Fibroblast of skin of abdomen (primary cell): ENCODE data around the gene PATJ. TPM values are rescaled to one million over a fixed set of nuclear protein-coding genes. Genes with fewer than 3 reads are reported as not detected.
A peak's percentile ranks its signal among the peaks of the same experiment; 100 is the strongest.
"Not testable (repeated sequence)": the region's sequence is repeated elsewhere in the genome, so short reads cannot be mapped to it uniquely, and the experiment has no call there.

Experiments used
- DNase-seq: peaks from one replicate; pipeline ENCODE4 v3.0.0-alpha.2; 2013
- polyA plus RNA-seq, 2 experiments: library from polyadenylated mRNA; unstranded; fragments of 120-200 nt; gene quantifications; one replicate each; pipeline ENCODE4 v1.2.1, GENCODE V29; 2013; ENCODE audit not compliant: insufficient read length in 2 of 2

Gene PATJ, protein sequence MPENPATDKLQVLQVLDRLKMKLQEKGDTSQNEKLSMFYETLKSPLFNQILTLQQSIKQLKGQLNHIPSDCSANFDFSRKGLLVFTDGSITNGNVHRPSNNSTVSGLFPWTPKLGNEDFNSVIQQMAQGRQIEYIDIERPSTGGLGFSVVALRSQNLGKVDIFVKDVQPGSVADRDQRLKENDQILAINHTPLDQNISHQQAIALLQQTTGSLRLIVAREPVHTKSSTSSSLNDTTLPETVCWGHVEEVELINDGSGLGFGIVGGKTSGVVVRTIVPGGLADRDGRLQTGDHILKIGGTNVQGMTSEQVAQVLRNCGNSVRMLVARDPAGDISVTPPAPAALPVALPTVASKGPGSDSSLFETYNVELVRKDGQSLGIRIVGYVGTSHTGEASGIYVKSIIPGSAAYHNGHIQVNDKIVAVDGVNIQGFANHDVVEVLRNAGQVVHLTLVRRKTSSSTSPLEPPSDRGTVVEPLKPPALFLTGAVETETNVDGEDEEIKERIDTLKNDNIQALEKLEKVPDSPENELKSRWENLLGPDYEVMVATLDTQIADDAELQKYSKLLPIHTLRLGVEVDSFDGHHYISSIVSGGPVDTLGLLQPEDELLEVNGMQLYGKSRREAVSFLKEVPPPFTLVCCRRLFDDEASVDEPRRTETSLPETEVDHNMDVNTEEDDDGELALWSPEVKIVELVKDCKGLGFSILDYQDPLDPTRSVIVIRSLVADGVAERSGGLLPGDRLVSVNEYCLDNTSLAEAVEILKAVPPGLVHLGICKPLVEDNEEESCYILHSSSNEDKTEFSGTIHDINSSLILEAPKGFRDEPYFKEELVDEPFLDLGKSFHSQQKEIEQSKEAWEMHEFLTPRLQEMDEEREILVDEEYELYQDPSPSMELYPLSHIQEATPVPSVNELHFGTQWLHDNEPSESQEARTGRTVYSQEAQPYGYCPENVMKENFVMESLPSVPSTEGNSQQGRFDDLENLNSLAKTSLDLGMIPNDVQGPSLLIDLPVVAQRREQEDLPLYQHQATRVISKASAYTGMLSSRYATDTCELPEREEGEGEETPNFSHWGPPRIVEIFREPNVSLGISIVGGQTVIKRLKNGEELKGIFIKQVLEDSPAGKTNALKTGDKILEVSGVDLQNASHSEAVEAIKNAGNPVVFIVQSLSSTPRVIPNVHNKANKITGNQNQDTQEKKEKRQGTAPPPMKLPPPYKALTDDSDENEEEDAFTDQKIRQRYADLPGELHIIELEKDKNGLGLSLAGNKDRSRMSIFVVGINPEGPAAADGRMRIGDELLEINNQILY (N-terminal part only)
- 3.0 TPM for polyA plus RNA-seq (2013, experiment 1 of 2; ENCODE audit: insufficient read length)
- polyA plus RNA-seq (2013, experiment 2 of 2; ENCODE audit: insufficient read length): 3.9 TPM

DNA sequence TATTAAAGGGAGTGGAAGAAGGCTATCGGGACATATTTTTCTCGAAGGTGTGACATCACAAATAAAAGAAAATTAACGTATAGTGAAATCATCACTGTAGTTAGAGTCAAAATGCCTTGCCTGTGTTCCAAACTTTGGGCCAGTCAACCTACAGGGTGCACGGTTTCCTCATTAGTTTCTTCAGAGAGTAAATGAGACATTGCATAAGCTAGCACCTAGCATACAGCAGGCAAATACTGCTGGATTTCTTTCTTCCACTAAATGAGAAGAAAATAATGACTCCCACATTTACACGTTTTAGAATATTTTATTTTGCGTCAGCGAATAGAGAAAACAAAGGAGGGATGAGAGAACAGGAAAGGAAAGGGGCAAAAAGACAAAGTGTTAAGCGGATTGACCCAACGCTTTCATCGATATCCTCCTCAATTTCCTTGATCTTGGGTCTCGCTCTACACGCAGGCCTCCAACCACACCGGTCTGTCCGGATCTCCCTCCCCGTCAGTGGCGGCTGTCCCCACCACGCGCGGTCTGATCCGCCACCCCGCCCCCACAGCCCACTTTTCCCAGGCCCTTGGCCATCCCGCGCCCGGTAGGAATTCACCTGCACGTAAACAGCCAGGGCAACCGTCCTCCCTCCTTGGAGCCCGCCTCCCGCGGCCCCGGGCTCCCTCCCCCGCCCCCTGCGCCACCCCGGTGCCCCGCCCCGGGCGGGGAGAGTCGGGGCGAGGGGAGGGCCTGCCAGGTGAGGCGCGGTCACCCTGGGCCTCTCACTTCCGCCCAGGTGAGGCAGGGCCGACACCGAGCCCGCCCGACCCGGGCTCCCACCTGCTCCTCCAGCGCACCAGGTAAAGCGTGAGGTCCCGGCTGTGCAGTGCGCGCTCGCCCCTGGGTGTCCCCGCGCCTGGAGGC is at the start of gene PATJ:
PATJ (plus strand) TSS at position 770 of the 909 bp plus-strand sequence. CDS start 20,413 bp downstream, outside the sequence.
- DNase-seq: peak; percentile 9

DNA sequence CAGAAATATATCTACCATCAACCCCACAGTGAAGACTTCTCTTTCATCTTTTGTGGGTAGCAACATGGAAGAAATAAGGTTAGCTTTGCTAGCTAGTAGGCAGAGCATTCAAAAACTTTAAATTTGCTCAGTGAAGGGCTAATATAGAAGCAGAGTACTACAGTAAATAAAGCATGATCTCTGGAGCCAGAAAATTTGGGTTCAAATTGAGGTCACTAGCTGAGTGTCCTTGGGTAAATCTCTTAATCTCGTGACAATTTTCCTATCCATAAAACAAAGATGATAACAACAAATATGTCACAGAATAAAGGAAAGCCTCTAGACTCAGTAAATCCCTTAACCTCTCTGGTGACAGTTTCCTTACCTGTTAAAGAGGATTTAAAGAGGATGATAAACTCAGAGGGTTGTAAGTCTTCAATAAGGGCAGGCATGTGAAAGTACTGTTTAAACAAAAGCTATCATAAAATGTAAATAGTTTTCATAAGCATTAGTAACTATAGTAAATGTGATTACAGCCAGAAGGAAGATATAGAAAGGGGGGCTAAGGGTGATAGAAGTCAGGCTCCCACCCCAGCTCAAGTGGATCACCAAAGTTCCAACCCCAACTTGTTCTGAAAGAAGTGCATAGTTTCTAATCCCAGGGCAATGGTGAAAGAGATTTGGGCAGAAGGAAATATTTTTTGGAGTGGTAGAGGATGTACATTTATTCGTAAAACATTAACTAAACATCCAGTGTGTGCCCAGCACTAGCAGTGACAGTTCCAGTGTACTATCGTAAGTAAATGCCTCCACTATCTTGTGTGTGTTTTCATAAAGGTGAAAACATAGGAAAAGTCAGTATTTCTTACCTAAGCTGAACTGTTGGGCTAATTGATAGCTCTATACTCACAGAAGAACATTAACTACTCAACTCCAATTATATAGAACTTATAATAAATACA is 42.1 kb upstream of the PATJ start:
- no peak for DNase-seq

DNA sequence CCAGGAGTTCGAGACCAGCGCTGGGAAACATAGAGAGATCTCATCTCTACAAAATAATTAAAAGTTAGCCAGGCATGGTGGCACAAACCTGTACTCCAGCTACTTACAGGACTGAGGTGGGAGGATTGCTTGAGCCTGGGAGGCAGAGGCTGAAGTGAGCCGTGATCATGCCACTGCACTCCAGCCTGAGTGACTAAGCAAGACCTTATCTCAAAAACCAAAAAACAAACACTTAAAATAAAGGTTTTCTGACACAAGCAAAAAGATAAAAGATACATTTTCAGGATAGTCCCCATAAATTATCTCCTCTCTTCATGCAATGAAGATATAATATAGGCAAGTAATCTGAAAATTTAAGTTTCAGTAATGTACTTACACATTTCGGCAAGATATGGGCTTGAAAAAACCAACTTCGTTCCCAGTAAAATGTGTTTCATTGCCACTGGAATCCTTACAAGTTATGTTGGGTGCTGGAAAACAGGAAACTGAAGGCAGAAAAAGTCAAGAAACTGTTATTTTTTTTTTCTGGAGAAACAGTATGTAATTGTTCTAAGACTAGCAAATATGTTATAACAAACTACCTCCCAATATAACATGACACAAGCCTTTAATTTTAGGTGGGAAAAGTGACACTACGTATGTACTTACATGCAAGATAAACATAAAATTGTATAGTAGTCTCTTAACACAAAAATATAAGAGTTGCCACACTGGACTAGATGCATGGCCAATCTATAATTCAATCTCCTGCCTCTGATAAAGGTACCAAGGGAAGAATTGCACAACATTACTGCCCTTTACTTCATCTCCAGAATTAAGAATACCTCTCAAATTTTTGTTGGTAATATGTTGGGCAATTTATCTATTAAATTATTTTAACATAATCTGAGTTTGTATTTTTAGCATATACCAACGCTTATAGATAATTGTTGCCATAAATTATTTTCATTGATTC is 33.0 kb upstream of the PATJ start:
- DNase-seq: no peak

DNA sequence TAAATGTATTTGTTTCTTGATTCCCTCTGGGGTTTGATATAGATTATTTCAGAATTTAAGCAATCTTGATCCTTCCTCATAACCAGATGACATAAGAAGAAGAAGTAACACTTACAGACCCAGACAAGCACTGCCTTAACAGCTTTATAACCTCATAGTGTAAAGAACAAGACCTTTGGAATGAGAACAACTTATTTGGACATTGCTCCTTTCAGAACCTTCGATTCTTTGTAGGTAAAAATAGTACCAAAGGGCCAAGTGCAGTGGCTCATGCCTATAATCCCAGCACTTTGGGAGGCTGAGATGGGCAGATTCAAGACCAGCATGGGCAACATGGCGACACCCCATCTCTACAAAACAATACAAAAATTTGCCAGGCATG is 32.4 kb upstream of the PATJ start:
- DNase-seq: no peak

DNA sequence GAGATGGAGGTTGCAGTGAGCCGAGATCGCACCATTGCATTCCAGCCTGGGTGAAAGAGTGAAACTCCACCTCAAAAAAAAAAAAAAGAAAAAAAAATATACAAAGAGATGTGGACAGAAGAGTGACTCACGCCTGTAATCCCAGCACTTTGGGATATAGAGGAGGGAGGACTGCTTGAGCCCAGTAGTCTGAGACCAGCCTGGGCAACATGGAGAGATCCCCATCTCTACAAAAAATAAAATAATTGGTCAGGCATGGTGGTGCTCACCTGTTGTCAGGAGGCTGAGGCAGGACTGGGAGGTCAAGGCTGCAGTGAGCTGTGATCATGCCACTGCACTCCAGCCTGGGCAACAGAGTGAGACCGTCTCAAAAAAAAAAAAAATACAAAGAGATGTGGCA is 31.0 kb upstream of the PATJ start:
- peak; percentile 10 for DNase-seq

DNA sequence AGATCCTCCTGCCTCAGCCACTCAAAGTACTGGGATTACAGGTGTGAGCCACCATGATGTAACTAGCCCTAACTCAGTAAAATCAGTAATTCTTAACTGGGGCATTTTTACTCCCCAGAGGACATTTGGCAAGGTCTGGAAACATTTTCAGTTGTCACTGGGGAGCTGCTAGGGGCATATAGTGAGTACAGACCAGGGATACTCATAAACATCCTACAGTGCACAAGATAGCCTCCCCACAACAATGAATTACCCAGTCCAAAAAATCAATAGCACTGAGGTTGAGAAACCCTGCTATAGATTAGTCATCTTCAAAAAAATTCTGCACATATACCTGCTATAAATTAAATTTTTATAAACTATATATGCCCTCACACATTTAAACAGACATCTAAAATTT is 30.3 kb upstream of the PATJ start:
- no peak for DNase-seq

DNA sequence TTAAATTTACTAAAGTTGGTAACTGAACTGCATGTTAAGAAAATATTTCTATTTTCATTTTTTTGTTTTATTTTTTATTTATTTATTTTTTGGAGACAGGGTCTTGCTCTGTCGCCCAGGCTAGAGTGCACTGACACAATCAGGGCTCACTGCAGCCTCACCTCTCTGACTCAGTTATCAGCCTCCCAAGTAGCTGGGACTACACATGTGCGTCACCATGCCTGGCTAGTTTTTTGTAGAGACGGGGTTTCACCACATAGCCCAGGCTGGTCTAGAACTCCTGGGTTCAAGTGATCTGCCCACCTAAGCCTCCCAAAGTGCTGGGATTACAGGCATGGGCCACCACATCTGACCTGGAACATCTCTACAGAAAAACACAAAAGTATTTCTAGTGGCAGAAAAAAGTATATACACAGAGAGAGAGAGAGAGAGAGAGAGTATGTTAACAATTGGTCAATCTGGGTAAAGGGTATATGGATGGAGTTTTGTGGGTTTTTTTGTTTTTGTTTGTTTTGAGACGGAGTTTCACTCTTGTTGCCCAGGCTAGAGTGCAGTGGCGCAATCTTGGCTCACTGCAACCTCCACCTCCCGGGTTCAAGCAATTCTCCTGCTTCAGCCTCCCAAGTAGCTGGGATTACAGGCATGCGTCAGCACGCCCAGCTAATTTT is 23.1 kb upstream of the PATJ start:
- DNase-seq: not testable (repeated sequence)

DNA sequence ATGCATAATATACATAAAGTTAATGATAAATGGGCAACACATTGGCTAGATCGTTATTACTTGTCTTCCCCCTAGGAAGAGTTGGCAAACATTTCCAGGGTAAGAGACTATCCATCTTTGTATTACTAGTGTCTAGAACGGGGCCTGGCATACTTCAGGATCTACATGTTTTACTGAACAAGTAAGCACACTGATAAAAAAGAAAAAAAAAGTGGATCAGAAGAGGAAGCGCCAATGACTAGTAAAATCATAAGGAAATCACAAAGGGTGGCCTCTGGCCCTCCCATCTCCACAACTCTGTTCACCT is 17.8 kb upstream of the PATJ start:
- DNase-seq: no peak

DNA sequence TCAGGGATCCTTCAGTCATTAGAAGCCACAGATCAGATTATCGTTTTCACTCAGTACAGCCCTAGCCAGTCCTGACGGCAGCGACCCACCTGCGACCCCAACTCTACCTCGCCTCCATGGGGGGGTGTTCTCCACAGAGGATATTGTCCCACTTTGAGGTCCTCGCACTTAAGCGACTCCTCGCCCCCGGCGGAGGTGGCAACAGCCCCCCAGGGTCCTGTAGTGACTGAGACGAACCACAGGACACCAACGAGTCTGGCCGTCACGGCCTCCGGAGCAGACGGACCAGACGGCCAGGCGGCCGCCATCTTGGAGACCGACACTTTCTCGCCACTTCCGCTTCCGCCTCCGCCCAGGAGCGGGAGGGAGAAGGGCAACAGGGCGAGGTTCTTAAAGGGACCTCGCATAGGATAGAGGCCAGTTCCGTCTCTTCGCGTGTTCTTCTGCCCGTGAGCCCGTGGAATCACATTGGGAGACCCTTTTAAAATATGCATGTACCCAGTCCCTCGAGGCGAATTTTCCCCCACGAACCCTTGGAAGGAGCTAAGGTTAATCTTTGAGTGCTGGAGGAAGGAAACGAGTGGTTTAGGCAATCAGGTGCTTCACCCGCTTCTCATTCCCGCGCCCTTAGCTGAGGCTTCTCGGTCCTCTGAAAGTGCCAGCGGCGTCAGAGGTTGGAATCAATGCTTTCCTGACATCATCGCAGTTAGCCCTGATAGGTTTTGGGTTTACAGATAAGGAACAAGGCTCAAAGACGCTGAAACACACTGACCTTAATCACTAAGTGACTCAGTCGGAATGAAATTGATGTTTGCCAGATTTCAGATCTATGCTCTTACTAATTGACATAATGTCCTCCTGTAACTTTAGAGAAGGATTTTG is 17.2 kb upstream of the PATJ start, which contains the start of gene TM2D1:
TM2D1 (minus strand) TSS at position 329 of the 882 bp plus-strand sequence; CDS start at position 308, 21 bp downstream.
- DNase-seq: peak; percentile 89

DNA sequence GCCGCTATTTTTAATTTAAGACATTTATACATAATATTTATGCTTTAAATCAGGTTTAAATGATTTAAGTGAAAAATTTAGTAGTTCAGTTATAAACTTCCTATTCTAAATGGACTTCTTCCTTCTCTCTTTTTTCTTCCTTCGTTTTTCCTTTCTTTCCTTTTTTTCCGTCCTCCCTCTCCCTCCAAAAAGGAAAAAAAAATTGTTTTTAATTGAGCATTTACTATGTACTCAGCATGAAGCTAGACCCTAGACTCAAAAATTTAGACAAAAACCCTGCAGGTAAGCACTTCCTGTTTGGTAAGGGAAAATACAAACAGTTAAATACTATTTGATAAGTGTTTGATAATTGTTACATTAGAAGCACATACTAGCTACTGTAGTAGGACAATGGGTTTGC is 14.7 kb upstream of the PATJ start:
- no peak for DNase-seq

DNA sequence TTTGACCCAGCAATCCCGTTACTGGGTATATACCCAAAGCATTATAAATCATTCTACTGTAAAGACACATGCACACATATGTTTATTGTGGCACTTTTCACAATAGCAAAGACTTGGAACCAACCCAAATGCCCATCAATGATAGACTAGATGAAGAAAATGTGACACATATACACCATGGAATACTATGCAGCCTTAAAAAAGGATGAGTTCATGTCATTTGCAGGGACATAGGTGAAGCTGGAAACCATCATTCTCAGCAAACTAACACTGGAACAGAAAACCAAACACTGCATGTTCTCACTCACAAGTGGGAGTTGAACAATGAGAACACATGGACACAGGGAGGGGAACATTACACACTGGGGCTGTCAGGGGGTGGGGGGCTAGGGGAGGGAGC is 11.6 kb upstream of the PATJ start:
- not testable (repeated sequence) for DNase-seq

DNA sequence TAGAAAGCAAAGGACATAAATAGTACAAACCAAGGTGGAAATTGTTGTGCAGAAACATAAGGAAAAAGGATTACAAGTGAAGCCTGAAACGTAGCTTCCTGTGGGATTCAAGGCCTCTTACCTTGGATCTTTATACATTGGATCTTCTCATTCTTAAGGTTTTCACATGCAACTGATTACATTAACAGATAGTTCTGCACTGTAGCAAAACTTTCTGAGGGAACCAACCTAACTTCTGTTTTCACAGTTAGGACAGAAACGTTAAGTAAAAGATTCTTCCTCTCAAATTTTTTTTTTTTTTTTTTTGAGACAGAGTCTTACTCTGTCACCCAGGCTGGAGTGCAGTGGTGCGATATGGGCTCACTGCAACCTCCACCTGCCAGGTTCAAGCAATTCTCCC is 9.6 kb upstream of the PATJ start:
- no peak for DNase-seq

DNA sequence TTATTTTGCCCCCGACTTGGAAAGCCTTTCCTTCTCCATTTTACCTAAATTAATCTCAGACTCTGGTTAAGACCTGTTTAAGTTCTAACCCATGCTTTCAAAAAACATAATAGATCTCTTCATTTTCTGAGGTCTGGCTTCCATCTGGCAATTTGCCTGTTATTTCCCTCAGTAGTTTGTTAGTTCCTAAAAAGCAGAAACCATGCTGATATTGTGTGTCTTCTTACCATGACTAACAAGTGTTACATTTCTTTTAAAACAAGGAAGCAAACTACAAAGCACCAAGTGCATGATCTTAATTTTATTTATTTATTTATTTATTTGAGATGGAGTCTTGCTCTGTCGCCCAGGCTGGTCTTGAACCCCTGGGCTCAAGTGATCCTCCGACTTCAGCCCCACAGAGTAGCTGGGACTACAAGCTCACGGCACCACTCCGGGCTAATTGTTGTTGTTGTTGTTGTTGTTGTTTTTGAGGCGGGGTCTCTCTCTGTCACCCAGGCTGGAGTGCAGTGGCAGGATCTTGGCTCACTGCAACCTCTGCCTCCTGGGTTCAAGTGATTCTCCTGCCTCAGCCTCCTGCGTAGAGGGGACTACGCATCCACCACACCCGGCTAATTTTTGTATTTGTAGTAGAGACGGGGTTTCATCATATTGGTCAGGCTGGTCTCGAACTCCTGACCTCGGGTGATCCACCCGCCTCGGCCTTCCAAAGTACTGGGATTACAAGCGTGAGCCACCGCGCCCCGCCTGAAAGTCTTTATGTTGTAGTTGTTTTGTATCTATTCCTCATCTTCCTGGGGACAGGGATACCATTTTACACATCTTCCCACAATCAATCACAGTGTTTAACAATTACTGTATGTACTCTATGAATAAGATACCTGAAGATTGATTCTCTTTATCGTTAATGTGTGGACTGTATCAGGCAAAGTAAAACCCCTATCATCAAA is 1.3 kb upstream of the PATJ start:
- DNase-seq: no peak

DNA sequence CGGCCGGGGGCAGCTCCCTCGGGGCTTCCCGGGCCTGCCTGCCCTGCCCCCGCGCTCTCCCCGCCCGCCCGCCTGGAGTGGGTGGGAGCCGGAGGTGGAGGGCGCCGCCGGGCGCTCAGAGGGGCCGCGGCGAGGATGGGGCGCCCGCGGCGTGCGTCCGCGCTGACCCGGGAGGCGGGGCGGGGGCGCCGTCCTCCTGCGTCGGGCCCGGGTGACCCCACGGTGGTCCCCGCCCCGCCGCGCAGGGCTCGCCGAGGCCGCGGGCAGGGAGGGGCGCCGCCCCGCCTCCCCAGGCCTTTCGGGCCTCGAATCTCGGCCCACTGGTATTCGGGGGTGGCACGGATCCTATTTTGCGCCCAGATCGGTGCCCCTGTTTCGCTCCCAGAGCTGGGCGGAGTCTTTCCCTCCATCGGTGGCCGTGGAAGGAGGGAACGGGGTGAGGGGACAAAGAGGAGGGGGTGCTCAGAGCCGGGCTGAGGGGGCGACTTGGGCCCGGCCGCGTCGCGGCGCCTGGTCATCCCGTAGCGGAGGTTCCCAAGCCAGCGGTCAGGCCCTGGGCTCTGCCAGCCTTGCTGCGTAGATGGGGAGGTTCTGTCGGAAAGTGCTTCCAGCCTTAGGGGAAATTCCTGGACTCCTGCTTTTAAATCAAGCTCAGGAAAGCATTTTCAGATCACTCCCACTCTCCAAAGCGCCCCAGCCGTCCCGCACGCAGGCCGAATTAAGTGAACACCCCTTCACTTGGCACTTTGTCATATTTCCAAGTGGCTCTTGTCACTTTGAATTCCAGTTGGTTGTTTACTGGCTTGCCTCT is 545 bp downstream of the PATJ start:
- peak; percentile 37 for DNase-seq

DNA sequence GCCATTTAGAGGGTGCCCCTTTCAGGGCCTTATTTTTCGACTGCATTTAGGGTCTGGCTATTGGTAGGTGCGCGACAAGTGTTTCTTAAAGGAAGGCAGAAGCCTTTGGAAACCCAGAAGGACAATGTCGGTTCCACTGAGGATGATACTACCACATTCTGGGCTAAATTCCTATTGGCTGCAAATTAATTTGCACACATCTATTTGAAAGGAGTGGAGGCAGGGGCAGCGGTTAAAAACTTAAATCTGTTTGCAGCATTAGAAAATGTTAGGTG is 1.1 kb downstream of the PATJ start:
- DNase-seq: no peak
